BE2C (cell line): ENCODE data around the gene KRTAP5-9. TPM values are rescaled to one million over a fixed set of nuclear protein-coding genes. Genes with fewer than 3 reads are reported as not detected.

ENCODE experiments used
- DNase-seq: peaks from one replicate; pipeline ENCODE4 v3.0.0-alpha.2; 2020
- H3K27me3 ChIP-seq: fragments of 250-450 bp; sonication (Bioruptor Pico); 2 replicates; pipeline ENCODE4 v1.5.1; 2020; ENCODE audit warnings: mild to moderate bottlenecking
- H3K36me3 ChIP-seq: fragments of 250-450 bp; sonication (Bioruptor Pico); 2 replicates; pipeline ENCODE4 v1.5.1; 2020; ENCODE audit warnings: mild to moderate bottlenecking
- H3K4me1 ChIP-seq: fragments of 250-450 bp; sonication (Bioruptor Pico); 2 replicates; pipeline ENCODE4 v1.5.1; 2020
- H3K4me3 ChIP-seq: 2 replicates; pipeline ENCODE4 v1.5.1; 2011; ENCODE audit warnings: low read depth, low read length
- H3K9me3 ChIP-seq: fragments of 250-450 bp; sonication (Bioruptor Pico); 2 replicates; pipeline ENCODE4 v1.5.1; 2020
- CTCF ChIP-seq: IDR thresholded peaks from 2 replicates; pipeline ENCODE4 v1.5.1; 2012; ENCODE audit warnings: mild to moderate bottlenecking, low read depth, low read length
- polyA plus RNA-seq: library from polyadenylated mRNA; unstranded; fragments of >200 nt; gene quantifications from one replicate; pipeline ENCODE4 v1.2.1, GENCODE V29; 2012; ENCODE audit warnings: low read depth, missing spikeins; ENCODE audit not compliant: insufficient read length, insufficient read depth

The KRTAP5-9 gene
- not detected for polyA plus RNA-seq

GRCh38 chr11:71548120-71548519, at the start of gene KRTAP5-9:
KRTAP5-9 (plus strand) TSS chr11:71548420; CDS start chr11:71548658, 238 bp downstream.
- no peak for TF ChIP-seq CTCF
- no peak within 1 kb of the TSS for H3K4me3 ChIP-seq
- H3K27me3 ChIP-seq = peaks cover 5% of the 10 kb centered on the region; the same call in 1 of the 2 replicates
- H3K4me1 ChIP-seq = no peaks in the 10 kb centered on the region
- H3K9me3 ChIP-seq = no peaks in the 10 kb centered on the region
- DNase-seq = no peak
- no peaks in the 10 kb centered on the region for H3K36me3 ChIP-seq

DNA sequence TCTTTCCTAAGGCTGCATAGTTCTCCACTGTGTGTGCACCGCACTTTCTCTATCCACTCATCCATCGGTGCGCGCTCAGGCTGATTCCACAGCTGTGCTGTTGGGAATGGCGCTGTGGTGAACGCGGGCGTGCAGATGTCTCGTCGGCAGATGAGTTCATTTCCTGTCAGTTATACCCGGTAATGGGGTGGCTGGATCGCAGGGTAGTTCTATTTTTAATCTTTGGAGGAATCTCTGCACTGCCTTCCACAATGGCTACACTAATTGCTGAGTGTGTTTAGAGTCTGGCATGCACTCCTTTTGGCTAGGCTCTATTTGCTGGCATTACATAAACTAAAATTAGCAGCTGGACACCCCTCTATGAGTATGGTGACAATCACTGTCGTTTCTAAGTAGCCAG, 49.1 kb upstream of the KRTAP5-9 start:
- Histone ChIP-seq H3K27me3 (no peaks in the 10 kb centered on the region), H3K4me1 (peaks cover 20% of the 10 kb centered on the region), H3K4me3 (peak overlapping the region; percentile 17; the same call in 1 of the 2 replicates), H3K36me3 (no peaks in the 10 kb centered on the region; the same call in 1 of the 2 replicates), H3K9me3 (no peaks in the 10 kb centered on the region)
- TF ChIP-seq CTCF = no peak
- peak; percentile 73 for DNase-seq

GRCh38 chr11:71499546-71499945, 48.7 kb upstream of the KRTAP5-9 start:
- Histone ChIP-seq H3K27me3 (no peaks in the 10 kb centered on the region), H3K4me1 (peaks cover 24% of the 10 kb centered on the region), H3K4me3 (no peak overlapping the region), H3K36me3 (no peaks in the 10 kb centered on the region; the same call in 1 of the 2 replicates), H3K9me3 (no peaks in the 10 kb centered on the region)
- TF ChIP-seq CTCF = no peak
- DNase-seq = peak; percentile 42

DNA sequence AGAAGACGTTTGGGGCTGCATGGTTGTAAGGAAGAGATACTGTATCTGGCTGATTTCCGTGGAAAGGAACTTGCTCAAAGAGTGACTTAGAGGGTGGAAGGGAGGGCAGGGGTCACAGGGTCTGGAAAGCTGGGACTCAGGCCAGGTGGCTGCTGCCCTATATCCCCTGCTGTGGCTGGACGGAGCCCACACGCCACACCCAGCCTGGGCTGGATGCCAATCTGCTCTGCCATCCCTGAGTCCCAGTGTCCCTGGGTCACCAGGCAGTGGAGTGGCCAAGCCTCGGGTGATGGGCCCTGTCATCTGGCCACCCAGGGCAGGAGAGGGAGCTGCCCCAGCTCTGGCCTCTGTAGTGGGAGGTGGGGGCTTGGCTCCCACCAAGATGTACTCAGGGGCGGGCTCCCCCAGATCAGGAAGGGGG, 47.6 kb upstream of the KRTAP5-9 start:
- DNase-seq = no peak
- no peak for TF ChIP-seq CTCF
- Histone ChIP-seq H3K4me3 (no peak overlapping the region), H3K36me3 (no peaks in the 10 kb centered on the region; the same call in 1 of the 2 replicates), H3K9me3 (no peaks in the 10 kb centered on the region), H3K27me3 (no peaks in the 10 kb centered on the region), H3K4me1 (peaks cover 30% of the 10 kb centered on the region)

DNA sequence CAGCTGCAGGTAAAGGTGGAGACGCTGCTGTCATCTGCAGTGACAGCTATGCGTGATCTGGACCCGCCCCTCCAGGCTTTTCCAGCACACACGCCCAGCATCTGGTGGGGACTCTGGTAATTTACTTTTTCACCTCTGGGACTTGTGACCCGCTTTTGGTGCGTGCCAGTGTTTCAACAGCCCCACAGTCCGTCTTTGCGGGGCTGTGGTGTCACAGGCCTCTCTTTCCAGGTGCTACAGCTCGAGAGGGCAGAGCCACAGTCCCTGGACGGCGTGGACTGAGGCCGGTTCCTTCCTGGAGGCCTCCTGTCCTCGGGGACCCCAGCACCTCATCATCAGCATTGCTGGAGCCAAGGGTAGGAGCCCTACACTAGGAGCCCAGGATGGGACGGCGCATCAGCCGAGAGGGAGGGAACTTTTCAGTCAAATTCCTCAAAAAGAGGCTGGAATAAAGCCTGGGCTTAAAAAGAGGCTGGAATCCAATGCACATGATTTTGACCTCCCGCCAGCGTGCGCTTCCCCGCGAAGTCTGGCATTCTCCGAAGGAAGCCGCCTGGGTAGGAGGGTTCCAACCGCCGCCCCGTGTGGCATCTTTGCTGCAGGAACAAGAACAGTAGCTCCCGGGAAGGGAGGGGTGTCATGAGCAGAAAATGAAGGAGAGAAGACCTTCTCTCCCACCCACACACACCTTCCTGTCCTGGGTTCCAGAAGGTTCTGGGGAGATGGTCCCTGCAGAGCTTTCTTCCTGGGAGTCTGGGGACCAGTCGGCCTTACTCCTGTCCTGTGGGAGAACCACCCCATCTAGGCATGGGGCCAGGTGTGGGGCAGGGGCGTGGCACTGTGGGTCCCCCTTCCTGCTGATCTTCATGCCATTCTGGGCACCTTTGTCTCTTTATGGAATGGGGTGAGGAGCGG, 46.9 kb upstream of the KRTAP5-9 start:
- Histone ChIP-seq H3K4me1 (peaks cover 37% of the 10 kb centered on the region), H3K27me3 (no peaks in the 10 kb centered on the region), H3K4me3 (no peak overlapping the region), H3K36me3 (no peaks in the 10 kb centered on the region; the same call in 1 of the 2 replicates), H3K9me3 (no peaks in the 10 kb centered on the region)
- no peak for DNase-seq
- TF ChIP-seq CTCF = no peak

- no peaks in the 10 kb centered on the region for H3K9me3 ChIP-seq
- DNase-seq = no peak
- H3K36me3 ChIP-seq = no peaks in the 10 kb centered on the region; the same call in 1 of the 2 replicates
- no peak for TF ChIP-seq CTCF
- H3K27me3 ChIP-seq = no peaks in the 10 kb centered on the region
- H3K4me3 ChIP-seq = no peak overlapping the region
- H3K4me1 ChIP-seq = peaks cover 39% of the 10 kb centered on the region
These were observed 46.2 kb upstream of the KRTAP5-9 start for GRCh38 chr11:71502026-71502425.
